H1 (cell line): Measurements from ENCODE around the gene ZIC1. TPM values are rescaled to one million over a fixed set of nuclear protein-coding genes. Genes with fewer than 3 reads are reported as not detected.
A peak's percentile ranks its signal among the peaks of the same experiment; 100 is the strongest.

Source experiments
- CHD1 ChIP-seq: IDR thresholded peaks from 2 replicates; pipeline ENCODE4 v1.6.1; 2012; ENCODE audit warnings: low read depth, low read length, improper control_type of control experiment
- CHD7 ChIP-seq: fragments of 300-600 bp; sonication (generic); IDR thresholded peaks from 2 replicates; pipeline ENCODE4 v1.7.1; 2012; ENCODE audit warnings: low read length, moderate library complexity, mild to moderate bottlenecking, inconsistent platforms; ENCODE audit not compliant: insufficient replicate concordance
- EP300 ChIP-seq, 2 experiments: IDR thresholded peaks; 1 replicate in 1 of 2; 2 replicates in 1 of 2; pipeline ENCODE4 v1.6.1; 2011 to 2012; ENCODE audit warnings: low read depth in 2 of 2, low read length in 2 of 2, mild to moderate bottlenecking in 2 of 2, borderline replicate concordance in 1 of 2, inconsistent platforms in 1 of 2, moderate library complexity in 1 of 2
- KDM4A ChIP-seq: IDR thresholded peaks from one replicate; pipeline ENCODE4 v1.7.1; 2012; ENCODE audit warnings: low read depth, mild to moderate bottlenecking, moderate library complexity, low read length, inconsistent platforms; ENCODE audit not compliant: severe bottlenecking
- KDM5A ChIP-seq: fragments of 200-600 bp; IDR thresholded peaks from 2 replicates; pipeline ENCODE4 v1.7.1; 2012; ENCODE audit warnings: mild to moderate bottlenecking, low read length, inconsistent platforms, mixed read lengths
- POLR2AphosphoS5 ChIP-seq: IDR thresholded peaks from 2 replicates; pipeline ENCODE4 v1.6.1; 2011; ENCODE audit warnings: low read depth, low read length
- SIRT6 ChIP-seq: IDR thresholded peaks from one replicate; pipeline ENCODE4 v1.7.1; 2012; ENCODE audit warnings: low read length, inconsistent platforms
- ZNF274 ChIP-seq: IDR thresholded peaks from 2 replicates; pipeline ENCODE4 v1.7.0; 2012; ENCODE audit warnings: low read length, borderline replicate concordance; ENCODE audit errors: extremely low read depth
- polyA plus RNA-seq, 7 experiments: library from polyadenylated mRNA; depleted of rRNA in 3 of 7; stranded (reverse) in 5 of 7; unstranded in 2 of 7; fragments of >200 nt in 5 of 7; fragments of 200-250 nt in 2 of 7; gene quantifications; 1 replicate in 5 of 7; 2 replicates in 1 of 7; 4 replicates in 1 of 7; pipeline versions ENCODE4 v1.2.1 to v1.2.3, GENCODE V29; 2011 to 2013; ENCODE audit warnings: missing spikeins in 2 of 7, mixed read lengths in 2 of 7
- total RNA-seq: library from RNA; stranded (reverse); fragmentation: NEBNext Ultra II Directional; extraction: Animal tissue kit (Norgen Biotek cat#: 25700); gene quantifications from 2 replicates; pipeline ENCODE4 v1.2.1, GENCODE V29; 2021

The ZIC1 gene
- total and polyA plus RNA-seq, 2 of the 8 experiments (the other 6 are each of a cell fraction or from before 2014, with no cell fraction given) = 0.80 to 2.2 TPM

DNA sequence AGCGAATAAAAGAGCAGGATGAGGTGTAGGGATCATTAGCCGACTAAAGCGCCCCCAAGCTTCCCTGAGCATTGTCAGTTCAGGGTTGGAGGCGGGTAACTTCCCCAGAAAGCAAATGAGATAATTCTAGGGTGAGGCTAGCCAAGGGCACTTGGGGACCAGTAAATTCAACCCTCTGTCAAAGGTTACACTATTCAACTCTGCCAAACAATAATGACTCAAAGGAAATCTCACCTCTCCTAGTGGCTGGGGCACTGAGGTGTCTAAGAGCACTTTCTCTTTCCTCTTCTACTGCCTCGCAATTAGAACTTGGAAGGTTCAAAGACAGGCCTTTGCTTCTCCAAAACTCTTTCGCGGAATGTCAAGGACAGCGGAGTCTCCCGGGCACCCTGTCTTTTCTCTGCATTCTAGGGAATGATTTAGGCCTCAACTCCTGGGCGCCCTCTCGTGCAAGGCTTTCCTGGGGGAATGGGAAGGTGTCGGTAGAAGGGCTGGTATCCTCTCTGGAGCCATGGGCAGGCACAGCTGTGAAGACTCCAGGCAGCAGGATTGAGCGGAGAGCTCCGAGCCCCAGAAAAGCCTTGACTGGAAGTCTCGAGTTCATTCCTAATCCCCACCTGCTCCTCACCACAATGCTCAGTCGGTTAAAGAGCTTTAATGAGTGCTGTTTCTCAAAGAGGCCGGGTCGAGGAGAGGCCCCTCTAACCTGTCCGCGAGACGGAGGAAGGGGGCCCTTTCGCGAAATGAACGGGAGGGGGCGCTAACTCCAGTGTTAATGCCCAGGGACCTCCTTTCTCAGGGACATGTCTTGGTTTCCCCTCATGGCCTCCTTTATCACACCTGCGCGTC is 24.7 kb upstream of the ZIC1 start (continued):
- TF ChIP-seq ZNF274 (no peak), SIRT6 (no peak), EP300 (IDR thresholded peaks at IDR 0.05; ENCODE audit: borderline replicate concordance in 1 of 2, low read depth in 2 of 2, low read length in 2 of 2) (no peak), POLR2AphosphoS5 (no peak), CHD1 (no peak), KDM5A (no peak), CHD7 (no peak), KDM4A (peak; percentile 54)
